Measurements from ENCODE around the gene CDH22.

DNA sequence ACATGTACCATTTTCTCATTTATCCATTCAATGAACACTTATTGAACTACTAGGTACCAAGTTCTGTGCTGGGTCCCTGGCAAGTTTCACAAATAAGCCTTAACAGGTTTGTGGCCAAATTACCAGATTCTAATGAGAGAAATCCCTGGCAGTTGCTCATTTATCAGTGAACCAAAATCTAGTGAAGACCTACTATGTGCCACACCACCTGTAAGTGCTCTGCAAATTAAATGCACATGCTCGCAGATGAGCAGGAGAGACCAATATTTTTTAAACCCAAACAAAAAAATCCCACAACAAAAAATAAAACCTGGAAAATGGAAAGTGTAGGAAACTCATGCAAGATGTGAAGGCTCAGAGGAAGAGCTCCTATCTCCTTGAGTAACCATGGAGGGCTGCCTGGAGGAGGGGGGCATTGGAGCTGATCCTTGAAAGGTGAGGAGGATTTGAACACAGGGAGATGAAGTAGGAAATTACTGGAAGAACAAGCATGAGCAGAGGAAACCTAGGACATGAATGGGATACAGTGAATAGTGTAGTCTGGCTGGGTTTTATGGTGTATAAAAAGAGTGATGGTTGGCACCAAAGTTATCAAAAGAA lies 48.9 kb downstream of the CDH22 start:
- TF ChIP-seq, protein P1, sequence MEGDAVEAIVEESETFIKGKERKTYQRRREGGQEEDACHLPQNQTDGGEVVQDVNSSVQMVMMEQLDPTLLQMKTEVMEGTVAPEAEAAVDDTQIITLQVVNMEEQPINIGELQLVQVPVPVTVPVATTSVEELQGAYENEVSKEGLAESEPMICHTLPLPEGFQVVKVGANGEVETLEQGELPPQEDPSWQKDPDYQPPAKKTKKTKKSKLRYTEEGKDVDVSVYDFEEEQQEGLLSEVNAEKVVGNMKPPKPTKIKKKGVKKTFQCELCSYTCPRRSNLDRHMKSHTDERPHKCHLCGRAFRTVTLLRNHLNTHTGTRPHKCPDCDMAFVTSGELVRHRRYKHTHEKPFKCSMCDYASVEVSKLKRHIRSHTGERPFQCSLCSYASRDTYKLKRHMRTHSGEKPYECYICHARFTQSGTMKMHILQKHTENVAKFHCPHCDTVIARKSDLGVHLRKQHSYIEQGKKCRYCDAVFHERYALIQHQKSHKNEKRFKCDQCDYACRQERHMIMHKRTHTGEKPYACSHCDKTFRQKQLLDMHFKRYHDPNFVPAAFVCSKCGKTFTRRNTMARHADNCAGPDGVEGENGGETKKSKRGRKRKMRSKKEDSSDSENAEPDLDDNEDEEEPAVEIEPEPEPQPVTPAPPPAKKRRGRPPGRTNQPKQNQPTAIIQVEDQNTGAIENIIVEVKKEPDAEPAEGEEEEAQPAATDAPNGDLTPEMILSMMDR (IDR thresholded peaks at IDR 0.05): no peak
- no peak for TF ChIP-seq POLR2A (IDR thresholded peaks at IDR 0.05)

Data from esophagus squamous epithelium (tissue), 4 donors.